Astrocyte of the cerebellum (primary cell): Measurements from ENCODE around the gene BPTF.

ENCODE experiments used
- DNase-seq: peaks from one replicate; pipeline ENCODE4 v3.0.0-alpha.2; 2011; ENCODE audit warnings: low read depth
- H3K4me3 ChIP-seq: 2 replicates; pipeline ENCODE4 v1.5.1; 2011; ENCODE audit warnings: mild to moderate bottlenecking, low read depth, low read length, moderate library complexity
- in situ Hi-C: cut with HindIII; loops from 2 replicates; pipeline ENCODE4 v1.10.0; 2017; ENCODE audit warnings: low sequenced_read_pairs
- TF ChIP-seq, protein P1 (sequence below): IDR thresholded peaks from 2 replicates; pipeline ENCODE4 v1.5.1; 2012; ENCODE audit warnings: low read length, low read depth, moderate library complexity, mild to moderate bottlenecking; ENCODE audit errors: missing control alignments

The BPTF gene

DNA sequence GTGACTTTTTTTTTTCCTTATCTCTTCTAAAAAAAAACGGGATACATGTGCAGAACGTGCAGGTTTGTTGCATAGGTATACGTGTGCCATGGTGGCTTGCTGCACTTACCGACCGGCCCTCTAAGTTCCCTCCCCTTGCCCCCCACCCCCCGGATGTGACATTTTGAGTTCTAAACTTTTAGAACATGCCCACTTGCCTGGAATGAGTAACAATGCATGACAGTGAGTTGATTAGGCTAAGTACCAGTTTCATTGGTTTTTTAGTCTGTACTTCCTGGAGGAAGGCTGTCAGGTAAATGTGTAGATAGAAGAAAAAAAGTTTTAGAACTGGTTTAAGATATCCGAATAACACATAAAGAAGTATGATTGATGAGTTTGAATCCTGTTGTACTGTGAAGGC lies 4.0 kb downstream of the BPTF start:
- no peak for DNase-seq
- TF ChIP-seq, protein P1, sequence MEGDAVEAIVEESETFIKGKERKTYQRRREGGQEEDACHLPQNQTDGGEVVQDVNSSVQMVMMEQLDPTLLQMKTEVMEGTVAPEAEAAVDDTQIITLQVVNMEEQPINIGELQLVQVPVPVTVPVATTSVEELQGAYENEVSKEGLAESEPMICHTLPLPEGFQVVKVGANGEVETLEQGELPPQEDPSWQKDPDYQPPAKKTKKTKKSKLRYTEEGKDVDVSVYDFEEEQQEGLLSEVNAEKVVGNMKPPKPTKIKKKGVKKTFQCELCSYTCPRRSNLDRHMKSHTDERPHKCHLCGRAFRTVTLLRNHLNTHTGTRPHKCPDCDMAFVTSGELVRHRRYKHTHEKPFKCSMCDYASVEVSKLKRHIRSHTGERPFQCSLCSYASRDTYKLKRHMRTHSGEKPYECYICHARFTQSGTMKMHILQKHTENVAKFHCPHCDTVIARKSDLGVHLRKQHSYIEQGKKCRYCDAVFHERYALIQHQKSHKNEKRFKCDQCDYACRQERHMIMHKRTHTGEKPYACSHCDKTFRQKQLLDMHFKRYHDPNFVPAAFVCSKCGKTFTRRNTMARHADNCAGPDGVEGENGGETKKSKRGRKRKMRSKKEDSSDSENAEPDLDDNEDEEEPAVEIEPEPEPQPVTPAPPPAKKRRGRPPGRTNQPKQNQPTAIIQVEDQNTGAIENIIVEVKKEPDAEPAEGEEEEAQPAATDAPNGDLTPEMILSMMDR = no peak
- in situ Hi-C loops = no loop called here
- H3K4me3 ChIP-seq = no peak overlapping the region

GRCh38 chr17:67830440-67830839 lies 5.1 kb downstream of the BPTF start:
- in situ Hi-C loops = no loop called here
- H3K4me3 ChIP-seq = no peak overlapping the region
- TF ChIP-seq, protein P1 = no peak
- no peak for DNase-seq

- TF ChIP-seq, protein P1 = no peak
- in situ Hi-C loops = no loop called here
- no peak for DNase-seq
- no peak overlapping the region for H3K4me3 ChIP-seq
Observed at GRCh38 chr17:67831268-67831667, 6.0 kb downstream of the BPTF start.

DNA sequence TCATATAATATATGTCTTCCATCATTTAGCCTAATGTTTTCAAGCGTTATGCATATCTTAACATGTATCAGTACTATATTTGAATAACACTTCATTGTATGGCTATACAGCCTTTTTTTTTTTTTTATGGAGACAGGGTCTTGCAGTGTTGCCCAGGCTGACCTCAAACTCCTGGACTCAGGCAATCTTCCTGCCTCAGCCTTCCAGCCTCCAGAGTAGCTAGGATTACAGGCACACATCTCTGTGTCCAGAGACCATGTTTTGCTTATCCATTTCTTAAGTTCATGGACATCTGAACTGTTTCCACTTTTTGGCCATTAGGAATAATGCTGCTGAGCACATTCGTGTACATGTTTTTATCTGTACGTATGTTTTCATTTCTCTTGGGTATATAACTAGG lies 7.8 kb downstream of the BPTF start:
- DNase-seq = no peak
- H3K4me3 ChIP-seq = no peak overlapping the region
- TF ChIP-seq, protein P1 = no peak
- in situ Hi-C loops = no loop called here

DNA sequence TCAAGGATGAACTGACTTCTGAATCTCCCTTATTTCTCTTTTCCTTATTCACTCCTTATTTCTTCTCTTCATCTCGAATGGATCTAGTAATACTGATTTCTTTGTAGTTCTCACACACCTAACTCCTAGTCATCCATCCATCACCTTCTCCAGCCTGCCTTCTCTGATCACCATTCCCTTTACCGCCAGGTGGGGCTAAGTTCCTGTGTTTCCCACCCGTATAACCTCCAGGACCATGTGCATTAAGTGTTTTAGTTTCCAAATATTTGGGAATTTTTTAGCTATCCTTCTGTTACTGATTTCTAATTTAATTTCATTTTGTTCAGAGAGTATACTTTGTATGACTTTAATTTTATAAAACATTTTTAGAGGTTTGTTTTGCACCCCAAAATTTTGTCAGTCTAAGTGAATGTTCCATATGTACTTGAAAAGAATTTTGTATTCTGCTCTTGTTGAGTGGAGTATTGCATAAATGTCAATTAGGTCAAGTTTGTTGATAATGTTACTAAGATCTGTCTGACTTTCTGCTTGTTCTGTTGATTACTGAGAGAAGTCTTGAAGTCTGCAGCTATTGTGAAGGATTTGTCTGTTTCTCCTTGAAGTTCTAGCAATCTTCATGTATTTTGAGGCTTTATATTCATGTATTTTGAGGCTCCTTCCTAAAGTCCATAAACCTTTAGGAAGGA lies 8.8 kb downstream of the BPTF start:
- TF ChIP-seq, protein P1 = peak; percentile 9
- no peak for DNase-seq
- no peak overlapping the region for H3K4me3 ChIP-seq
- in situ Hi-C loops = no loop called here

GRCh38 chr17:67834634-67835033 lies 9.3 kb downstream of the BPTF start:
- in situ Hi-C loops = no loop called here
- TF ChIP-seq, protein P1 = no peak
- DNase-seq = no peak
- no peak overlapping the region for H3K4me3 ChIP-seq
